Stomach smooth muscle (tissue), 2 donors: Measurements from ENCODE around the gene TUBGCP2.

Source experiments
- H3K27ac ChIP-seq: one replicate; pipeline ENCODE4 v1.7.0; 2013; ENCODE audit warnings: mild to moderate bottlenecking, low read length, inconsistent platforms
- H3K27me3 ChIP-seq, 2 donors: one replicate each; pipeline ENCODE4 v1.7.0; 2013; ENCODE audit warnings: low read length in 2 of 2; ENCODE audit not compliant: insufficient read depth in 2 of 2, control insufficient read depth in 1 of 2
- H3K36me3 ChIP-seq, 2 donors: one replicate each; pipeline ENCODE4 v1.7.0; 2013; ENCODE audit warnings: low read length in 2 of 2; ENCODE audit not compliant: control insufficient read depth in 2 of 2, insufficient read depth in 2 of 2
- H3K4me1 ChIP-seq: one replicate; pipeline ENCODE4 v1.7.0; 2013; ENCODE audit warnings: low read length; ENCODE audit not compliant: control insufficient read depth, insufficient read depth
- H3K4me3 ChIP-seq, 2 donors: one replicate each; pipeline ENCODE4 v1.7.0; 2013; ENCODE audit warnings: low read length in 2 of 2
- H3K9ac ChIP-seq, 2 donors: one replicate each; pipeline ENCODE4 v1.7.0; 2013; ENCODE audit warnings: low read length in 2 of 2, mild to moderate bottlenecking in 1 of 2
- H3K9me3 ChIP-seq, 2 donors: one replicate each; pipeline ENCODE4 v1.7.0; 2013; ENCODE audit warnings: low read length in 2 of 2; ENCODE audit not compliant: control insufficient read depth in 2 of 2
- donor health status: healthy.
- donor health status: Pancreatic carcinoma.

TUBGCP2 gene

GRCh38 chr10:133285217-133285616, 23.5 kb downstream of the TUBGCP2 start:
- Histone ChIP-seq H3K36me3 (peaks cover 62 to 72% of the 10 kb centered on the region in 2 donors), H3K27me3 (no peaks in the 10 kb centered on the region), H3K27ac (no peak overlapping the region), H3K9me3 (no peaks in the 10 kb centered on the region), H3K4me1 (no peaks in the 10 kb centered on the region), H3K9ac (no peak overlapping the region), H3K4me3 (no peak overlapping the region)

DNA sequence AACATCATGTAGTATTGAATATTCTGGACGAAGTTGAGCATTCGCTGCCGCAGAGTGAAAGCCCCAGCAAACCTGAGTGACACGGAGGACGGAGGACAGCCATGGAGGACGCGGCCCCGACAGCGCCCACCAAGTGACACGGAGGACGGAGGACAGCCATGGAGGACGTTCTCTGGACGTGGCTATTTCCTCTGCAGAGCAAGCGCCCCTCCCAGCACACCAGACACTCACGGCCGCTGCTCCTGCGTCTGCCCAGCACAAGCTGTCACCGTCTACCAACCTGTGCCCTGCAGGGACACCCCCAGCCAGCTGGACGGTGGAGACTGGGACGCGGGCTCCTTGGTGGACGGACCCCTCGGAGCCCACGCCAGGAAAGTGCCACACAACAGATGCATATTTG, 24.7 kb downstream of the TUBGCP2 start:
- Histone ChIP-seq H3K9me3 (no peaks in the 10 kb centered on the region), H3K9ac (no peak overlapping the region), H3K4me1 (no peaks in the 10 kb centered on the region), H3K36me3 (peaks cover 60 to 68% of the 10 kb centered on the region in 2 donors), H3K4me3 (no peak overlapping the region), H3K27ac (no peak overlapping the region), H3K27me3 (no peaks in the 10 kb centered on the region)

DNA sequence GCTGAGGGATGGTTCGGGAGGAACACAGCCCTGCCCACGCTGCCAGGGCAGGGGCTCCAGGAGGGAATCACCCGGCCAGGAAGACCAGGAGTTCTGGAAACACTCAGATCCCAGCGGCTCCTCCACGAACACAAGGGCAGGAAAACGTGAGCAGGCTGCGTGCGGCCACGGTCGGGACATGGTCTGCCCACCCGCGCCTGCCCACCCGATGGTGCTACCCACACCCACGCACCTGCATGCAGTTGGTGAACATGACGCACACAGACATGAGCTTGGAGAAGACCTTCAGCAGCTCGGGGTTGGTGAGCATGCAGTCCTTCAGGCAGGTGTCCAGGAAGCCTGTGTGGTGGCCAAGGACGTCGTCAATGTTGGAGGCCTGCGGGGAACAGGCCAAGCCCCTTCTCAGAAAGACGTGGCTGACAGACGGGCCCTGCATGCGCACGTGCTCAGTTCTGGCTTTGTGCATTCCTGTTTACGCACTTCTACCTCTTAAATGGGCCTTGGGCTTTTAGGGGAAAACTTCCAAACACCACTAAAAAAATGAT, 25.8 kb downstream of the TUBGCP2 start:
- Histone ChIP-seq H3K27me3 (no peaks in the 10 kb centered on the region), H3K9ac (no peak overlapping the region), H3K36me3 (peaks cover 58% of the 10 kb centered on the region in 2 donors), H3K4me1 (peaks cover 3% of the 10 kb centered on the region), H3K4me3 (no peak overlapping the region), H3K27ac (no peak overlapping the region), H3K9me3 (no peaks in the 10 kb centered on the region)

- no peaks in the 10 kb centered on the region for H3K27me3 ChIP-seq
- no peak overlapping the region for H3K9ac ChIP-seq
- no peak overlapping the region for H3K4me3 ChIP-seq
- peaks cover 52 to 54% of the 10 kb centered on the region in 2 donors for H3K36me3 ChIP-seq
- peaks cover 3% of the 10 kb centered on the region for H3K4me1 ChIP-seq
- H3K27ac ChIP-seq: no peak overlapping the region
- no peaks in the 10 kb centered on the region for H3K9me3 ChIP-seq
Measured at GRCh38 chr10:133281628-133282372, 26.9 kb downstream of the TUBGCP2 start.

- Histone ChIP-seq H3K9me3 (no peaks in the 10 kb centered on the region), H3K4me3 (no peak overlapping the region), H3K27ac (no peak overlapping the region), H3K27me3 (peaks cover 3% of the 10 kb centered on the region in 2 donors), H3K36me3 (peaks cover 48% of the 10 kb centered on the region in 2 donors), H3K4me1 (peaks cover 6% of the 10 kb centered on the region), H3K9ac (no peak overlapping the region)
Measured at GRCh38 chr10:133281084-133281483, 27.6 kb downstream of the TUBGCP2 start.

GRCh38 chr10:133280391-133281059, 28.1 kb downstream of the TUBGCP2 start:
- no peaks in the 10 kb centered on the region for H3K9me3 ChIP-seq
- no peak overlapping the region for H3K27ac ChIP-seq
- H3K27me3 ChIP-seq: peaks cover 4 to 9% of the 10 kb centered on the region in 2 donors
- H3K36me3 ChIP-seq: peaks cover 43% of the 10 kb centered on the region in 2 donors
- H3K4me1 ChIP-seq: peaks cover 6% of the 10 kb centered on the region
- no peak overlapping the region for H3K9ac ChIP-seq
- no peak overlapping the region for H3K4me3 ChIP-seq

DNA sequence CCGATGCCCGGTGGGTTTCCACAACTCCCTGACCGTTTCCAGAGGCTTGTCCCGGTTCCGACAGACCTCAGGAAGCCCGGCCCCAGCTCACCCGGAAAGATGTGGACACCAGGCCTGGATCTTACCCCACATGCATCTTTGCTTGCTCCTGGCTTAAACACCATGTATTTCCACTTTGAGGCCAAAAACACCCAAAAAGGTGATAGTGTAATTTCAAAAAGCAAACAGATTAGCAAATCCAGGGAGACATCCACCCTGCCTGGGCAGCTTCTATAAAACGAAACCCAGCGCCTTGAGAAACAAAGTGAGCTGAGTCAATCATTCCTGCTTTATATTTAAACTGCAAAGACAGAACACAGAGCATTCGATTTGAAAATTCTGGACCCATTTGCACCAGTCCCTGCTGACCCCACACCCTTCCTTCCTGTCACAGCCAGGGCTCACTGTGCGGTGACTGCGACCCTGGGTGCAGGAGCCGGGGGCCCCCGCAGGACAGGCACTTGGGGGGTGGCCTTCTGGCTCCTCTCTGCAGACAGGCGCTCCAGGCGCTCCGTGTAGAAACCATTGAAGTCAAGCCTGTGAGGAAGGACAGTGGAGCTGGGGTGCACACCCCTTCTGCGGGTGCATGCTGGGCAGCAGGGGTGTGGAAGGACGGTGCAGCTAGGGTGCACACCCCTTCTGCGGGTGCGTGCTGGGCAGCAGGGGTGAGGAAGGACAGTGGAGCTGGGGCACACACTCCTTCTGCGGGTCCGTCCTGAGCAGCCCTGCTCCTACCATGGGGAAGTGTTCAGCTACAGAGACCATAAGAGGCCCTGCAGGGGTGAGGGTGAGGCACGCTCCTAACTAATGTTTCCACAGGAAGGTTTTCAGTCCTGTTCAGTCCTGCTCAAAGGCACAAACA, 29.1 kb downstream of the TUBGCP2 start:
- Histone ChIP-seq H3K27ac (no peak overlapping the region), H3K4me3 (no peak overlapping the region), H3K36me3 (peaks cover 34 to 35% of the 10 kb centered on the region in 2 donors), H3K9me3 (no peaks in the 10 kb centered on the region), H3K9ac (no peak overlapping the region), H3K4me1 (peaks cover 6% of the 10 kb centered on the region), H3K27me3 (peaks cover 4 to 12% of the 10 kb centered on the region in 2 donors)

DNA sequence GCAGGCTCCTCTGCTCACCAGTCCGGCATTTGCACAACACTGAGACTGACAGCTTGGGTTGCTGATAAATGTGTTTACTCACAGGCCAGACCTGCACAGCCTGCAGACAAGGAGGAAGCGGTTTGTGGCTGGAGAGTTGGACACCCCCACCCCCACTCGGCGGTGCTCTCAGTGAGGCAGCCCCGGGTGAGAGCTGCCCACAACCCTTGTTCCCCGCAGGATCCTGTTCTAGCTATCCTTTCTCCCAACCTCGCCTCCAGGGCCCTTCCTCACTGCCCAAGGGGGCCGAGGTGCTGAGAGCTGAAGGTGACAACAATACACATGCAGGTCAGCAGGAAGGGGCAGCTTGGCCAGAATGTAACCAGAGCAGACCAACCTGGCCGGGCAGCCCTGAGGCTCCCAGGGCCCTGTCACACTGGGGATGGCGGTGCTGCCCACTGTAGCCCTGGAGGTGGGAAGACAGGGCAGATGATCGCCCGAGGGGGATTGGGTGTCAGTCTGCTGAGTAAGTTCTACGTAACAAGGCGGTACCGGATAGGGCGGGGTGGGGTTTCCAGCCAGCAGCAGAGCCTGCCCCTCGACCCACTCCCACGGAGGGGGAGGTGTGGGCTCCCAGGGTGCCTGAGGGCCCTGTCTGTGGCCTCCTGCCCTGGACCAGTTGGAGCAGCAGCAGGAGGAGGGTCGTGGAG, 30.0 kb downstream of the TUBGCP2 start:
- Histone ChIP-seq H3K27me3 (peaks cover 4 to 13% of the 10 kb centered on the region in 2 donors), H3K4me3 (no peak overlapping the region), H3K27ac (no peak overlapping the region), H3K9ac (no peak overlapping the region), H3K9me3 (no peaks in the 10 kb centered on the region), H3K36me3 (peaks cover 28 to 29% of the 10 kb centered on the region in 2 donors), H3K4me1 (peaks cover 6% of the 10 kb centered on the region)

GRCh38 chr10:133277993-133278576, 30.6 kb downstream of the TUBGCP2 start:
- no peak overlapping the region for H3K4me3 ChIP-seq

More at GRCh38 chr10:133277993-133278576, 30.6 kb downstream of the TUBGCP2 start:
- Histone ChIP-seq H3K9me3 (no peaks in the 10 kb centered on the region), H3K36me3 (peaks cover 24 to 25% of the 10 kb centered on the region in 2 donors), H3K4me1 (peaks cover 6% of the 10 kb centered on the region), H3K9ac (no peak overlapping the region), H3K27ac (no peak overlapping the region), H3K27me3 (peaks cover 4 to 13% of the 10 kb centered on the region in 2 donors)
